ENCODE measurements around the gene SYT8.

SYT8 gene

GRCh38 chr11:1846453-1846932, 11.7 kb downstream of the SYT8 start:
- no peak for DNase-seq

GRCh38 chr11:1847006-1847735, 12.4 kb downstream of the SYT8 start:
- no peak for DNase-seq

- DNase-seq: no peak
Measured at GRCh38 chr11:1847926-1848639, 13.3 kb downstream of the SYT8 start.

GRCh38 chr11:1848640-1849430, 14.0 kb downstream of the SYT8 start:
- DNase-seq: no peak

GRCh38 chr11:1851468-1852180, 16.8 kb downstream of the SYT8 start:
- no peak for DNase-seq

- no peak for DNase-seq
Measured at GRCh38 chr11:1852271-1852876, 17.6 kb downstream of the SYT8 start.

GRCh38 chr11:1852877-1853276, 18.1 kb downstream of the SYT8 start, which contains the start of gene LSP1:
Gene LSP1, plus strand, starts transcription at chr11:1853084. Its CDS starts 61 bp downstream, at chr11:1853145.
- no peak for DNase-seq

GRCh38 chr11:1853376-1854131, 18.8 kb downstream of the SYT8 start:
- no peak for DNase-seq

GRCh38 chr11:1854132-1854948, 19.6 kb downstream of the SYT8 start:
- DNase-seq: no peak

GRCh38 chr11:1854949-1855885, 20.4 kb downstream of the SYT8 start:
- no peak for DNase-seq

- DNase-seq: no peak
Measured at GRCh38 chr11:1855886-1856265, 21.1 kb downstream of the SYT8 start.

- DNase-seq: no peak
Measured at GRCh38 chr11:1856306-1857005, 21.7 kb downstream of the SYT8 start.

GRCh38 chr11:1857064-1857463, 22.3 kb downstream of the SYT8 start:
- no peak for DNase-seq

GRCh38 chr11:1858154-1858553, 23.4 kb downstream of the SYT8 start:
- no peak for DNase-seq

GRCh38 chr11:1858576-1858975, 23.8 kb downstream of the SYT8 start:
- no peak for DNase-seq

- no peak for DNase-seq
Measured at GRCh38 chr11:1859004-1859403, 24.2 kb downstream of the SYT8 start.

- no peak for DNase-seq
Measured at GRCh38 chr11:1860108-1860507, 25.3 kb downstream of the SYT8 start.
